ENCODE measurements around the gene XIRP1.
A peak's percentile ranks its signal among the peaks of the same experiment; 100 is the strongest.

The XIRP1 gene

GRCh38 chr3:39209329-39209970, 17.1 kb upstream of the XIRP1 start:
- DNase-seq (ENCODE audit: low read depth), result no peak

DNA sequence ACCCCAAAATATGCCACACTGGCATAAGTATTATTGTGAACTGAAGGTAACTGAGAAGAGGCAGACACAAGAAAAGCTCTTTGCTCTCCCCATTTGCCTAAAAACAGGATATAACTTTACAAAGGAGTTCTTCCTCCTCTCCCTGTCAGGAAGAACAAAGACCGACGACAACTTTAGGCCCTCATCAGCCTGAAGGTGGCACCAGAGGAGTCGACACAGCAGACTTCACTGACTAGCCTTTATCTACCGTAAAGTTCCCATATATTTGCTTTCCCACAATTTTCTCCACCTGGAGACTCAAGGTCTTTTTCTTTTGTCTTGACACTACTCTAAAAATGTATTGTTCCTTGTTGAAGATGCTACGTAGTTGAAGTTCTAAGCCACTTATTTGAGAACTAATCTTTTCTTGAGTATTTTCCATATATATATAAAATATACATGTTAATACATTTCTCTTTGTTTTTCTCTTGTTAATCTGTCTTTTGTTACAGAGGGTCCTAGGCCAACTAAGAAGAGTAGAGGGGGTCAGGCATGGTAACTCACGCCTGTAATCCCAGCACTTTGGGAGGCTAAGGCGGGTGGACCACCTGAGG, 16.2 kb upstream of the XIRP1 start:
- DNase-seq (ENCODE audit: low read depth), result peak; percentile 41

- DNase-seq (ENCODE audit: low read depth), result no peak
Observed at GRCh38 chr3:39207361-39208186, 15.2 kb upstream of the XIRP1 start.

DNA sequence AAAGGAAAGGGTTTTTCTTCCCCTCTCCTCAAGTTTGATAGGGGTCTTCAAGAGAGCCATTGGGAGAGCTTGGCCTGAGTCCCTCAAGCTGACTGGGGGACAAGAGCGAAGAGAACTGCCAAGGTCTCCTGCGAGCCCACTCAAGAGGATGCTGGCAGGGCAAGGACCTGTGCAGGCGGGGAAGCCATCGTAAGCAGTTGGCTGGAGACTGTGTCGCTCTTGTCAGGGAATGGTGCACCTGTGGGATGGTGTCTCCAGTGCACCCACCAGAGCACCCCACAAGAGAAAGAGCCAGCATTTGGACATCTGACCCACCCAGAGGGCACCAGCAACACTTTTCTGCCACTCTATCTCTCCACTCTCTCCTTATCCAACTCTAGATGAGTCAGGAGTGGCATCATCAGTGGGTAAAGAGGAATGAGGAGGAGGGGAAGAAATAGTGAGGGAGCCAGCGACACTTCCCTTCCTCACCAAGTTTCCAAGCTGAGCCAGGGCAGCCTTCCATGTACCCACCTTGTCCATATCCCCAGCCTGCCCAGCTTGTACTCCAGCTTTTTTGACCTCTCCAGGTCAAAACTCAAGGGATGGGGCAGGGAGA, 13.6 kb upstream of the XIRP1 start:
- no peak for DNase-seq (ENCODE audit: low read depth)

DNA sequence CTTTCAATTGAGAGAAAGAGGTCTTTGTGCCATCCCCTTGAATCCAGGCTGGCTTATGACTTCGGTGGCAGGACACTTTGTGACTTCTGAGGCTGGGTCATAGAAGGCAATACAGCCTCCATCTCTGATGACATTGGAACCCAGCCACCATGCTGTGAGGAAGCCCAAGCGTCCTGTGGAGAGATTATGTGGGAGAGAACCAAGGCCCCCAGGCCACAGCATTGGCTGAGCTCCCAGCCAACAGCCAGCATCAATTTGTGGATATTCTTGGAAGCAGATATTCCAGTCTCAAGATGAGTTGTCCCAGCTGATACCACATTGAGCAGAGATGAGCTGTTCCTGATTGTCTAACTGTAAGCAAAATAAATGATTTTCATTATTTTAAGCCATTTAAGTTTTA, 12.7 kb upstream of the XIRP1 start:
- DNase-seq (ENCODE audit: low read depth), result no peak

DNA sequence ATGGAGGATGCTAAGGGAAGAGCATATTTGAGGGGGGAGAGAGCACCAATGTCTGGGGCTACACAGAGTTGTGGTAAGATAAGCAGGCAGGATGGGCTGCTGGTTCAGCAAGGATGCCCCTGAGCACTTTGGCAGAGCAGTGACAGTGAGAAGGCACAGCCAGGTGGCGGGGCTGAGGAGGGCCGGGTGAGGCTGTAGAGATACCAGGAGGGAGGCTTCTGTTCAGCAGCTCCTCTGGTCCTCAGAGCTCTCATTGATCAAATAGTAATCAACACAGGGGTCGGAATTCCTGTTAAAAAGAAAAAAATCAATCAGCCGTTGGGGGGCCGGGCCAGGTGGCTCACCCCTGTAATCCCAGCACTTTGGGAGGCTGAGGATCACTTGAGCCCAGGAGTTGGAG, 11.5 kb upstream of the XIRP1 start:
- DNase-seq (ENCODE audit: low read depth), result no peak

GRCh38 chr3:39203402-39203801, 11.0 kb upstream of the XIRP1 start:
- no peak for DNase-seq (ENCODE audit: low read depth)

GRCh38 chr3:39202094-39202493, 9.7 kb upstream of the XIRP1 start:
- no peak for DNase-seq (ENCODE audit: low read depth)

- no peak for DNase-seq (ENCODE audit: low read depth)
Observed at GRCh38 chr3:39196671-39197356, 4.4 kb upstream of the XIRP1 start.

DNA sequence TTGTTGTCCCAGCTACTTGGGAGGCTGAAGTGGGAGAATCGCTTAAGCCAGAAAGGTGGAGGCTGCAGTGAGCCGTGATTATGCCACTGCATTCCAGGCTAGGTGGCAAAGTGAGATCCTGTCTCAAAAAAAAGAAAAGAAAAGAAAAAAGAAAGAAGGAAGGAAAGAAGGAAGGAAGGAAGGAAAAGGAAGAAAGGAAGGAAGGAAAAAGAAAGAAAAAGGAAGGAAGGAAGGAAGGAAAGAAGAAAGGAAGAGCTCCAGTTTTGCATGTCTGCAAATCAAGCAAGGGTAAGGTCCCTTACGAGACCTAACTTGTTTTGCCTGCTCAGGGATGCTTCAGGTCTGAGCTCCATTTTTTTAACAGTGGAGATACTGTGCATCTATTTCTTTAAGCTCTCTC, 3.6 kb upstream of the XIRP1 start:
- no peak for DNase-seq (ENCODE audit: low read depth)

GRCh38 chr3:39193391-39193790, 996 bp upstream of the XIRP1 start:
- no peak for DNase-seq (ENCODE audit: low read depth)

DNA sequence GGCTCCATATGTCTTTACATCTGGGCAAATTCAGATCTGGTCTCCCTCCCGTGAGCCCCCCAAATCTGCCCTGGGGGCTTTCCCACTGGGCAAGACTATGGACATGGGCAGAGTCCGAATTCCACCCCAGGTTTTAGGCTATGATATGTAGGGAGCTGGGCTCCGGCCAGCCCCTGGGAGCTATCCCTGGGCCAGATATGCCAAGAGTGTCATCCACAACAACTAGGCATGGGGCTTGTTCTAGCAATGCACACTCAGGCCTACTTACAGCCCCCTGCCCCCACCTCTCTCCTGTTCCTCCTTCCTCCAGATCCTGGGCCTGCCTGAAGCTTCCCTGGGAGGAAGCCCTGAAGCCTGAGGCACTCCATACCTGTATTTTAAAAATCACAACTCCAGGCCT, 622 bp downstream of the XIRP1 start:
- DNase-seq (ENCODE audit: low read depth), result no peak

DNA sequence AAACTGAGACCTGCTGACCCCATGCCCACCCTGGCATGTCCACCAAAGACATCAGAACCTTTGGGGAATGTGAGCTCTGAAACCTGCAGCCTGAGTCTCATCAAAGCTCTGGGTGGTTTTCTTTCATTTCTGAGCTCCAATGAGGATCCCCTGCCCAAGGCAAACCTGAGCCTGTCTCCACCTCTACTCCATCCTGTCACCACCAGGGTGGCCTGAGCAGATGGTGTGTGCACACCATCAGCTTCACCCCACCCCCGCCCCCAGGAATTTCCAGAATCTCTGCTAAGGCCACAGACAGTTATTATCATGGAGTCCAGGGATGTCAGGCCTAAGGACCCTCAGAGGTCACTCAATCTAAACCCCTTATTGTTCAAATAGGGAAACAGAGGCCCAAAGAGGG, 1.3 kb downstream of the XIRP1 start:
- DNase-seq (ENCODE audit: low read depth), result no peak

- no peak for DNase-seq (ENCODE audit: low read depth)
Observed at GRCh38 chr3:39190281-39191025, 1.9 kb downstream of the XIRP1 start.

GRCh38 chr3:39189959-39190269, 2.5 kb downstream of the XIRP1 start:
- DNase-seq (ENCODE audit: low read depth), result no peak

- DNase-seq (ENCODE audit: low read depth), result no peak
Observed at GRCh38 chr3:39189150-39189958, 3.0 kb downstream of the XIRP1 start.

- DNase-seq (ENCODE audit: low read depth), result no peak
Observed at GRCh38 chr3:39188271-39189149, 3.9 kb downstream of the XIRP1 start.

GRCh38 chr3:39187372-39188155, 4.8 kb downstream of the XIRP1 start:
- DNase-seq (ENCODE audit: low read depth), result no peak

DNA sequence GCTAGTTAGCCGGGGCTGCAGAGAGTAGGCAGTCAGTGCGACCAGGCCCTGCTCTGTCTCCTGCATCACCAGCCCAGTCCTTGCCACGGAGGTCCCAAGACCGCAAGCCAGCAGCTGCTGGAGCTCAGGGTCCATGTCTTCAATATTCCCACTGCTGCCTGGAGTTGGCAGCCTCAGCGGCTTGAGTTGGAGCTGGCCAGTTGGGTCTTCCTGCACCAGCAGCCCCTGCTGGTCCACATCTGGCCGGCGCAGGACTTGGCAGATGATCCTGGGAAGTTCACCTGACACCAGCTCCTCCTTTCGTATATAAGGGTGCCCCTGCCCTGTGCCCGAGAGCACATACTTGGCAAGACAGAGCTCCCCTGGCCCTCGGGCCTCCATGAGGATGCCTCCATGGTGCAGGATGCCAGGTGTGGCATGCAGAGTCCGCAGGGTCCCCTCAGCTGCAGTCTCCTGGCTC, 5.7 kb downstream of the XIRP1 start:
- DNase-seq (ENCODE audit: low read depth), result no peak

Data from stromal cell of bone marrow (primary cell).